ENCODE data around the gene NMRK2. TPM values are rescaled to one million over a fixed set of nuclear protein-coding genes. Genes with fewer than 3 reads are reported as not detected.
"Not testable (repeated sequence)": the region's sequence is repeated elsewhere in the genome, so short reads cannot be mapped to it uniquely, and the experiment has no call there.

NMRK2 gene, protein sequence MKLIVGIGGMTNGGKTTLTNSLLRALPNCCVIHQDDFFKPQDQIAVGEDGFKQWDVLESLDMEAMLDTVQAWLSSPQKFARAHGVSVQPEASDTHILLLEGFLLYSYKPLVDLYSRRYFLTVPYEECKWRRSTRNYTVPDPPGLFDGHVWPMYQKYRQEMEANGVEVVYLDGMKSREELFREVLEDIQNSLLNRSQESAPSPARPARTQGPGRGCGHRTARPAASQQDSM
- under 1 TPM in 1 of 4 donors, not detected in 3; 0.67 TPM for total RNA-seq

DNA sequence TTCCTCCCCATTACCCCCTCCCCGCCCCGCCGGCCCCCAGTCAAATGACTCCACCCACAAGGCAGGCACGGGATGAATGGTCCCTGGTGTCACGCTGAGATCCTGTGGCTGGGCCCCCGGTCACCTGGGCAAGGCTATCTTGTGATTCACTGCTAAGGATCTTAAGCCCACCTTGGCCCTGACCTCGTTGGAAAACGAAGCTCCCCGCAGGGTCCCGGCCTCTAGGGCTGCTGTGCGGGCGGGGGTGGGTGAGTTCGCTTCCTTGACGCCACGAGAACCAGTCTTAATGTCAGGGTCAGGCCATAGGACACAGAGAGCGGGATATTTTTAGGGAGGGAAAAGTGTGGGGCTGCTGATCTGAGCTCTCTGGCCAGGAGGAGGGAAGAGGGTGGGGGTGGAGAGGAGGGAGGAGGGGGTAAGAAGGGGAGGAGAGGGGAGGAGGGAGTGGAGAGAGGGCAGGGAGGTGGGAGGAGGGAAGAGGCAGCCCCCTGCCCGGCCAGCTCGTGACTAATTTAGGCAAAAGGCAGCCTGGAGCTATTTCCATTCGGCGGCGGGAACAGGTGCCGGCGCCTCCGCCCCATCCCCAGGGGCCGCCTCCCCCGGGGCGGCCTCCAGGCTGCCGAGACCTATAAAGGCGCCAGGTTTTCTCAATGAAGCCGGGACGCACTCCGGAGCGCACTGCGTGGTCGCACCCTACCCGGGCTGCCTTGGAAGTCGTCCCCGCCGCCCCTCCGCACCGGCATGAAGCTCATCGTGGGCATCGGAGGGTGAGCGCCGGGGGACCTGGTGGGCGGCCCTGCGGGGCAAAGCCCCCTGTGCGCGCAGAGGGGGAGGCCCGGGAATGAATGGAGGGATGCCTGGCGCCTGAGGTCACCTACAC lies at the start of gene NMRK2:
Gene NMRK2 (plus strand): TSS at position 139 of the 880 bp plus-strand sequence. CDS start 603 bp downstream, at position 742.
- intact Hi-C loops (cut with DNase I; ENCODE audit: low total_unique reads) = no loop called here
- H3K4me3 ChIP-seq = no peak within 1 kb of the TSS

GRCh38 chr19:3890591-3890990 lies 42.3 kb upstream of the NMRK2 start:
- DNase-seq = no peak
- Histone ChIP-seq H3K9me3 (no peaks in the 10 kb centered on the region), H3K27me3 (no peaks in the 10 kb centered on the region), H3K4me3 (no peak overlapping the region), H3K36me3 (no peaks in the 10 kb centered on the region), H3K27ac (no peak overlapping the region), H3K4me1 (no peaks in the 10 kb centered on the region)
- intact Hi-C loops (cut with DNase I; ENCODE audit: low total_unique reads) = no loop called here
- no peak for TF ChIP-seq POLR2A (IDR thresholded peaks at IDR 0.05)
- TF ChIP-seq, protein P1, sequence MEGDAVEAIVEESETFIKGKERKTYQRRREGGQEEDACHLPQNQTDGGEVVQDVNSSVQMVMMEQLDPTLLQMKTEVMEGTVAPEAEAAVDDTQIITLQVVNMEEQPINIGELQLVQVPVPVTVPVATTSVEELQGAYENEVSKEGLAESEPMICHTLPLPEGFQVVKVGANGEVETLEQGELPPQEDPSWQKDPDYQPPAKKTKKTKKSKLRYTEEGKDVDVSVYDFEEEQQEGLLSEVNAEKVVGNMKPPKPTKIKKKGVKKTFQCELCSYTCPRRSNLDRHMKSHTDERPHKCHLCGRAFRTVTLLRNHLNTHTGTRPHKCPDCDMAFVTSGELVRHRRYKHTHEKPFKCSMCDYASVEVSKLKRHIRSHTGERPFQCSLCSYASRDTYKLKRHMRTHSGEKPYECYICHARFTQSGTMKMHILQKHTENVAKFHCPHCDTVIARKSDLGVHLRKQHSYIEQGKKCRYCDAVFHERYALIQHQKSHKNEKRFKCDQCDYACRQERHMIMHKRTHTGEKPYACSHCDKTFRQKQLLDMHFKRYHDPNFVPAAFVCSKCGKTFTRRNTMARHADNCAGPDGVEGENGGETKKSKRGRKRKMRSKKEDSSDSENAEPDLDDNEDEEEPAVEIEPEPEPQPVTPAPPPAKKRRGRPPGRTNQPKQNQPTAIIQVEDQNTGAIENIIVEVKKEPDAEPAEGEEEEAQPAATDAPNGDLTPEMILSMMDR (IDR thresholded peaks at IDR 0.05) = no peak

More for the DNA sequence above, at the start of gene NMRK2:
- DNase-seq = no peak
- no peak for TF ChIP-seq POLR2A (IDR thresholded peaks at IDR 0.05)
- Histone ChIP-seq H3K4me1 (no peaks in the 10 kb centered on the region), H3K27me3 (peaks cover 0 to 4% of the 10 kb centered on the region in 2 donors), H3K9me3 (no peaks in the 10 kb centered on the region), H3K27ac (no peak within 1 kb of the TSS), H3K36me3 (no peaks in the 10 kb centered on the region)

- DNase-seq = no peak
- Histone ChIP-seq H3K27me3 (no peaks in the 10 kb centered on the region), H3K4me3 (no peak overlapping the region), H3K4me1 (no peaks in the 10 kb centered on the region), H3K27ac (no peak overlapping the region), H3K9me3 (peaks cover 0 to 8% of the 10 kb centered on the region in 2 donors), H3K36me3 (no peaks in the 10 kb centered on the region)
- TF ChIP-seq, protein P1 (IDR thresholded peaks at IDR 0.05) = no peak
- TF ChIP-seq POLR2A (IDR thresholded peaks at IDR 0.05) = no peak
- intact Hi-C loops (cut with DNase I; ENCODE audit: low total_unique reads) = no loop called here
Measured at GRCh38 chr19:3893509-3894179, 39.2 kb upstream of the NMRK2 start.

GRCh38 chr19:3894959-3895358 lies 37.9 kb upstream of the NMRK2 start:
- DNase-seq, H3K4me3 ChIP-seq: not testable (repeated sequence)

DNA sequence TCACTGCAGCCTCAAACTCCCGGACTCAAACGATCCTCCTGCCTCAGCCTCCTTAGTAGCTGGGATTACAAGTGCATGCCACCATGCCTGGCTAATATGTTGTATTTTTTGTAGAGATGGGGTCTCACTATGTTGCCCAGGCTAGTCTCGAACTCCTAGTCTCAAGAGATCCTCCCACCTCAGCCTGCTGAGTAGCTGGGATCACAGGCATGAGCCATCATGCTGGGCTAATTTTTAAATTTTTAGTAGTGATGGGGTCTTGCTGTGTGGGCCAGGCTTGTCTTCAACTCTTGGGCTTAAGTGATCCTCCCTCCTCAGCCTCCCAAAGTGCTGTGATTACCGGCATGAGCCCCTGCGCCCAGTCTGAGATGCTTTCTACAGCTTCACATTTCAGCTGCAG lies 37.1 kb upstream of the NMRK2 start:
- H3K27me3 ChIP-seq = no peaks in the 10 kb centered on the region
- no peak for DNase-seq
- no peaks in the 10 kb centered on the region for H3K36me3 ChIP-seq
- TF ChIP-seq, protein P1 (IDR thresholded peaks at IDR 0.05) = no peak
- TF ChIP-seq POLR2A (IDR thresholded peaks at IDR 0.05) = no peak
- intact Hi-C loops (cut with DNase I; ENCODE audit: low total_unique reads) = no loop called here
- no peaks in the 10 kb centered on the region for H3K4me1 ChIP-seq
- peaks cover 0 to 8% of the 10 kb centered on the region in 2 donors for H3K9me3 ChIP-seq
- no peak overlapping the region for H3K4me3 ChIP-seq
- H3K27ac ChIP-seq = no peak overlapping the region

More at GRCh38 chr19:3894959-3895358, 37.9 kb upstream of the NMRK2 start:
- H3K27me3 ChIP-seq; H3K27ac ChIP-seq; H3K36me3 ChIP-seq; H3K4me1 ChIP-seq; H3K9me3 ChIP-seq; intact Hi-C loops (cut with DNase I; ENCODE audit: low total_unique reads): not testable (repeated sequence)

Measured in uterus (tissue), 4 donors.